ENCODE results near the gene FGF14. TPM values are rescaled to one million over a fixed set of nuclear protein-coding genes. Genes with fewer than 3 reads are reported as not detected.

FGF14 gene
- polyA plus RNA-seq, 1 of the 3 experiments (the other 2 are of a cell fraction) = 0.20 TPM

GRCh38 chr13:101930331-101930730, 471.5 kb downstream of the FGF14 start:
- Histone ChIP-seq H3K27me3 (ENCODE audit: insufficient read depth) (no peaks in the 10 kb centered on the region; the same call in 1 of the 2 replicates), H3K9me3 (no peaks in the 10 kb centered on the region), H3K9me2 (no peaks in the 10 kb centered on the region), H3K4me1 (ENCODE audit: control insufficient read depth in 1 of 2, insufficient read depth in 2 of 2, low read depth in 1 of 2, low read length in 1 of 2) (peaks cover 0 to 9% of the 10 kb centered on the region in 2 experiments; a peak in 2 of 4 replicates), H4K20me1 (ENCODE audit: insufficient read depth) (no peaks in the 10 kb centered on the region), H3F3A (replicated peaks; ENCODE audit: insufficient read depth) (no peaks in the 10 kb centered on the region), H3K79me2 (ENCODE audit: insufficient read depth) (no peaks in the 10 kb centered on the region), H3K27ac (ENCODE audit: low read depth in 2 of 2, low read length in 1 of 2) (no peak overlapping the region; a peak in 1 of 4 replicates), H2AFZ (ENCODE audit: low read depth) (no peak overlapping the region), H3K9ac (no peak overlapping the region), H3K4me2 (no peak overlapping the region), H3K4me3 (ENCODE audit: low read depth in 2 of 2, low read length in 1 of 2) (no peak overlapping the region), H3K36me3 (replicated peaks in 1 of 2; ENCODE audit: control insufficient read depth in 1 of 2, insufficient read depth in 2 of 2, low read length in 1 of 2) (no peaks in the 10 kb centered on the region)
- DNase-seq = no peak
- WGBS (ENCODE audit: low lambda C conversion rate) = 49% methylated on average over 2 of the region's 2 CpGs
- ChIA-PET POLR2A (no interaction called here), CTCF (interaction anchor here (1.0 kb wide), 1 partner anchor 786 kb away, joined by 3 read pairs; no protein-coding TSS in a partner anchor)
- TF ChIP-seq USF2 (IDR thresholded peaks at IDR 0.05; ENCODE audit: borderline replicate concordance, low read depth, low read length) (no peak), FOXM1 (IDR thresholded peaks at IDR 0.05; ENCODE audit: low read depth) (no peak), POLR2AphosphoS5 (IDR thresholded peaks at IDR 0.05; ENCODE audit: low read depth, low read length) (no peak), TCF12 (IDR thresholded peaks at IDR 0.05) (no peak), EZH2phosphoT487 (IDR thresholded peaks at IDR 0.05; ENCODE audit: borderline replicate concordance, low read depth) (no peak), RCOR1 (IDR thresholded peaks at IDR 0.05; ENCODE audit: low read length) (no peak), YY1 (IDR thresholded peaks at IDR 0.05; ENCODE audit: low read depth) (no peak), ZBTB33 (IDR thresholded peaks at IDR 0.05; ENCODE audit: borderline replicate concordance, low read depth) (no peak), SIN3A (IDR thresholded peaks at IDR 0.05; ENCODE audit: borderline replicate concordance, low read depth, low read length) (no peak), JUND (IDR thresholded peaks at IDR 0.05) (no peak), SMC3 (IDR thresholded peaks at IDR 0.05; ENCODE audit: low read depth, low read length) (no peak), TAF1 (IDR thresholded peaks at IDR 0.05; ENCODE audit: borderline replicate concordance, low read depth, low read length) (no peak)

GRCh38 chr13:101925731-101926130, 476.1 kb downstream of the FGF14 start:
- H3K79me2 ChIP-seq (ENCODE audit: insufficient read depth) = no peaks in the 10 kb centered on the region
- no peak overlapping the region for H3K4me2 ChIP-seq
- no peak overlapping the region for H3K9ac ChIP-seq
- H3K27ac ChIP-seq (ENCODE audit: low read depth in 2 of 2, low read length in 1 of 2) = no peak overlapping the region
- H2AFZ ChIP-seq (ENCODE audit: low read depth) = no peak overlapping the region
- no peak overlapping the region for H3K4me3 ChIP-seq (ENCODE audit: low read depth in 2 of 2, low read length in 1 of 2)
- no peaks in the 10 kb centered on the region for H3K9me2 ChIP-seq
- no peaks in the 10 kb centered on the region for H3K36me3 ChIP-seq (replicated peaks in 1 of 2; ENCODE audit: control insufficient read depth in 1 of 2, insufficient read depth in 2 of 2, low read length in 1 of 2)
- H3K9me3 ChIP-seq = no peaks in the 10 kb centered on the region
- TF ChIP-seq RXRA (IDR thresholded peaks at IDR 0.05; ENCODE audit: borderline replicate concordance, low read depth) (no peak), TEAD4 (IDR thresholded peaks at IDR 0.05; ENCODE audit: borderline replicate concordance, insufficient read depth) (no peak), GATA2 (CRISPR knock-in tag; IDR thresholded peaks at IDR 0.05) (no peak), REST (IDR thresholded peaks at IDR 0.05; ENCODE audit: low read depth, low read length) (no peak), ZBTB33 (IDR thresholded peaks at IDR 0.05; ENCODE audit: borderline replicate concordance, low read depth) (no peak), FOXM1 (IDR thresholded peaks at IDR 0.05; ENCODE audit: low read depth) (no peak), IRF3 (IDR thresholded peaks at IDR 0.05; ENCODE audit: low read depth, low read length) (no peak), TAF1 (IDR thresholded peaks at IDR 0.05; ENCODE audit: borderline replicate concordance, low read depth, low read length) (no peak), RAD21 (IDR thresholded peaks at IDR 0.05; ENCODE audit: low read length) (no peak)
- H3K27me3 ChIP-seq (ENCODE audit: insufficient read depth) = no peaks in the 10 kb centered on the region; the same call in 1 of the 2 replicates
- peaks cover 0 to 9% of the 10 kb centered on the region in 2 experiments; a peak in 2 of 4 replicates for H3K4me1 ChIP-seq (ENCODE audit: control insufficient read depth in 1 of 2, insufficient read depth in 2 of 2, low read depth in 1 of 2, low read length in 1 of 2)
- H4K20me1 ChIP-seq (ENCODE audit: insufficient read depth) = no peaks in the 10 kb centered on the region
- CTCF ChIA-PET = interaction anchor here (1.8 kb wide), 1 partner anchor 15 kb away, joined by 4 read pairs; no protein-coding TSS in a partner anchor
- no peaks in the 10 kb centered on the region for H3F3A ChIP-seq (replicated peaks; ENCODE audit: insufficient read depth)
- WGBS (ENCODE audit: low lambda C conversion rate) = 49% methylated on average over 2 of the region's 2 CpGs
- no peak for DNase-seq
- POLR2A ChIA-PET = no interaction called here

All from SK-N-SH (cell line).